ENCODE measurements around the gene SPOCD1. TPM values are rescaled to one million over a fixed set of nuclear protein-coding genes. Genes with fewer than 3 reads are reported as not detected.

The SPOCD1 gene
- polyA plus RNA-seq, 2 of the 4 experiments (the other 2 are of a cell fraction) = 0.98 to 4.8 TPM

- 0% methylated on average over 13 of the region's 93 CpGs for WGBS (ENCODE audit: missing lambda C conversion rate)
- peak overlapping the region; percentile 67 for H3K4me3 ChIP-seq
Observed at GRCh38 chr1:31763671-31764311, 52.0 kb downstream of the SPOCD1 start.

GRCh38 chr1:31762726-31763670 lies 52.8 kb downstream of the SPOCD1 start:
- ChIA-PET CTCF (interaction anchor here (0.6 to 14.7 kb wide), 17 partner anchors 10 to 360 kb away, joined by 3 to 242 read pairs (median 4); no protein-coding TSS in a partner anchor), POLR2A (interaction anchor here (1.0 to 1.2 kb wide), 2 partner anchors 17 to 26 kb away, joined by 3 to 5 read pairs; no protein-coding TSS in a partner anchor)
- H3K4me2 ChIP-seq = peak overlapping the region; percentile 99
- peak; percentile 62 to 76 for ATAC-seq
- peak overlapping the region; percentile 76 to 98 for H3K27ac ChIP-seq
- H3K9me3 ChIP-seq = no peaks in the 10 kb centered on the region
- peaks cover 40% of the 10 kb centered on the region for H3K4me1 ChIP-seq
- FAIRE-seq = no peak
- peak; percentile 70 to 76 for DNase-seq (ENCODE audit: low read depth in 1 of 2, low spot score in 1 of 2)
- H3K4me3 ChIP-seq = peak overlapping the region; percentile 67
- WGBS (ENCODE audit: missing lambda C conversion rate) = 3% methylated on average over 8 of the region's 60 CpGs
- no peak for TF ChIP-seq SREBF2 (IDR thresholded peaks at IDR 0.05)
- TF ChIP-seq RAD21 (conservative IDR thresholded peaks at IDR 0.05 in 1 of 2, IDR thresholded peaks at IDR 0.05 in 1 of 2) = peak; percentile 43 to 64
- TF ChIP-seq HDAC2 (IDR thresholded peaks at IDR 0.05) = no peak
- TF ChIP-seq TP53 (CRISPR knock-in tag; IDR thresholded peaks at IDR 0.05) = no peak
- TF ChIP-seq EHMT2 (IDR thresholded peaks at IDR 0.05; ENCODE audit: low read depth) = no peak
- no peak for TF ChIP-seq E2F6 (IDR thresholded peaks at IDR 0.05; ENCODE audit: borderline replicate concordance, low read depth)
- no peak for TF ChIP-seq RARB (CRISPR knock-in tag; IDR thresholded peaks at IDR 0.05)
- TF ChIP-seq POLR2AphosphoS2 (conservative IDR thresholded peaks at IDR 0.05; ENCODE audit: low read length) = no peak
- no peak for TF ChIP-seq ELK1 (IDR thresholded peaks at IDR 0.05; ENCODE audit: low read depth, low read length)
- TF ChIP-seq FOXS1 (CRISPR knock-in tag; IDR thresholded peaks at IDR 0.05) = no peak
- 0 out of 2 replicates have a peak, but pooled peaks have one; percentile 50 for TF ChIP-seq MAX (IDR thresholded peaks at IDR 0.05)
- TF ChIP-seq ZC3H11A (IDR thresholded peaks at IDR 0.05) = no peak
- no peak for TF ChIP-seq CBX8 (IDR thresholded peaks at IDR 0.05)
- TF ChIP-seq CTCF (IDR thresholded peaks at IDR 0.05) = peak; percentile 64
- no peak for TF ChIP-seq ESRRA (IDR thresholded peaks at IDR 0.05; ENCODE audit: borderline replicate concordance, low read length)
- TF ChIP-seq HEYL (CRISPR knock-in tag; IDR thresholded peaks at IDR 0.05) = no peak
- no peak for TF ChIP-seq CEBPB (IDR thresholded peaks at IDR 0.05)
- no peak for TF ChIP-seq USF2 (IDR thresholded peaks at IDR 0.05)
- no peak for TF ChIP-seq EP300 (IDR thresholded peaks at IDR 0.05)
- 0 out of 5 replicates have a peak, but pooled peaks of 1 of the 2 experiments have one; percentile 29 for TF ChIP-seq JUN (IDR thresholded peaks at IDR 0.05)
- TF ChIP-seq PBX3 (IDR thresholded peaks at IDR 0.05) = no peak
- TF ChIP-seq FOSB (CRISPR knock-in tag; IDR thresholded peaks at IDR 0.05) = no peak

More at GRCh38 chr1:31763671-31764311, 52.0 kb downstream of the SPOCD1 start:
- Histone ChIP-seq H3K27ac (peak overlapping the region; percentile 76 to 98), H3K4me1 (peaks cover 43% of the 10 kb centered on the region), H3K9me3 (no peaks in the 10 kb centered on the region), H3K4me2 (peak overlapping the region; percentile 99)
- ATAC-seq (no peak), DNase-seq (ENCODE audit: low read depth in 1 of 2, low spot score in 1 of 2) (no peak), FAIRE-seq (no peak)
- ChIA-PET POLR2A (interaction anchor here (1.0 kb wide), 1 partner anchor 25 kb away, joined by 5 read pairs; no protein-coding TSS in a partner anchor), CTCF (interaction anchor here (0.9 to 14.7 kb wide), 13 partner anchors 11 to 260 kb away, joined by 3 to 242 read pairs (median 5); no protein-coding TSS in a partner anchor)
- TF ChIP-seq RFX5 (IDR thresholded peaks at IDR 0.05) (no peak), HES2 (IDR thresholded peaks at IDR 0.05) (no peak), EP300 (IDR thresholded peaks at IDR 0.05) (no peak), FOSB (CRISPR knock-in tag; IDR thresholded peaks at IDR 0.05) (no peak), RARB (CRISPR knock-in tag; IDR thresholded peaks at IDR 0.05) (no peak), ESRRA (IDR thresholded peaks at IDR 0.05; ENCODE audit: borderline replicate concordance, low read length) (no peak), NFE2L2 (conservative IDR thresholded peaks at IDR 0.05; ENCODE audit: low read length) (no peak), CHD2 (IDR thresholded peaks at IDR 0.05; ENCODE audit: low read length, partially characterized antibody) (no peak), HOXB13 (CRISPR knock-in tag; IDR thresholded peaks at IDR 0.05; ENCODE audit: low read depth) (no peak), SMC3 (IDR thresholded peaks at IDR 0.05) (no peak), CEBPB (IDR thresholded peaks at IDR 0.05) (no peak), FOXS1 (CRISPR knock-in tag; IDR thresholded peaks at IDR 0.05) (no peak), MAX (IDR thresholded peaks at IDR 0.05) (no peak), EHF (CRISPR knock-in tag; IDR thresholded peaks at IDR 0.05) (no peak), POLR2A (IDR thresholded peaks at IDR 0.05; ENCODE audit: low read length) (no peak)
